GM12872 (cell line): Measurements from ENCODE around the gene NUDC.

Experiments
- TF ChIP-seq, protein P1 (sequence below): IDR thresholded peaks from 3 replicates; pipeline ENCODE4 v1.5.1; 2011; ENCODE audit warnings: low read depth, mild to moderate bottlenecking, low read length, moderate library complexity; ENCODE audit not compliant: insufficient read depth

Gene NUDC

DNA sequence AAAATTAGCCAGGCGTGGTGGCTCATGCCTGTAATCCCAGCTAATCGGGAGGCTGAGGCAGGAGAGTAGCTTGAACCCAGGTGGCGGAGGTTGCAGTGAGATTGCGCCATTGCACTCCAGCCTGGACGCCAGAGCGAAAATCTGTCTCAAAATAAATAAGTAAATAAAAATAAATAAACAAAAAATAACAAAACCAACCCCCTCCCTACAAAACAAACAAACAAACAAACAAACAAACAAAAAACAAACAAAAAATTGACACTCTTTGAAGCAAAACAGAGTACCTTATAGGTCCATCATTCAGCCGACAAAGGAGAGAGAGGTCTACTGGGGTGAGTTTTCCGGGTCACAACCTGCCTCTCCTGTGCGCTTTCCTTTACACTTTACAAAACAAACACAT is 44.1 kb downstream of the NUDC start:
- TF ChIP-seq, protein P1, sequence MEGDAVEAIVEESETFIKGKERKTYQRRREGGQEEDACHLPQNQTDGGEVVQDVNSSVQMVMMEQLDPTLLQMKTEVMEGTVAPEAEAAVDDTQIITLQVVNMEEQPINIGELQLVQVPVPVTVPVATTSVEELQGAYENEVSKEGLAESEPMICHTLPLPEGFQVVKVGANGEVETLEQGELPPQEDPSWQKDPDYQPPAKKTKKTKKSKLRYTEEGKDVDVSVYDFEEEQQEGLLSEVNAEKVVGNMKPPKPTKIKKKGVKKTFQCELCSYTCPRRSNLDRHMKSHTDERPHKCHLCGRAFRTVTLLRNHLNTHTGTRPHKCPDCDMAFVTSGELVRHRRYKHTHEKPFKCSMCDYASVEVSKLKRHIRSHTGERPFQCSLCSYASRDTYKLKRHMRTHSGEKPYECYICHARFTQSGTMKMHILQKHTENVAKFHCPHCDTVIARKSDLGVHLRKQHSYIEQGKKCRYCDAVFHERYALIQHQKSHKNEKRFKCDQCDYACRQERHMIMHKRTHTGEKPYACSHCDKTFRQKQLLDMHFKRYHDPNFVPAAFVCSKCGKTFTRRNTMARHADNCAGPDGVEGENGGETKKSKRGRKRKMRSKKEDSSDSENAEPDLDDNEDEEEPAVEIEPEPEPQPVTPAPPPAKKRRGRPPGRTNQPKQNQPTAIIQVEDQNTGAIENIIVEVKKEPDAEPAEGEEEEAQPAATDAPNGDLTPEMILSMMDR: no peak

DNA sequence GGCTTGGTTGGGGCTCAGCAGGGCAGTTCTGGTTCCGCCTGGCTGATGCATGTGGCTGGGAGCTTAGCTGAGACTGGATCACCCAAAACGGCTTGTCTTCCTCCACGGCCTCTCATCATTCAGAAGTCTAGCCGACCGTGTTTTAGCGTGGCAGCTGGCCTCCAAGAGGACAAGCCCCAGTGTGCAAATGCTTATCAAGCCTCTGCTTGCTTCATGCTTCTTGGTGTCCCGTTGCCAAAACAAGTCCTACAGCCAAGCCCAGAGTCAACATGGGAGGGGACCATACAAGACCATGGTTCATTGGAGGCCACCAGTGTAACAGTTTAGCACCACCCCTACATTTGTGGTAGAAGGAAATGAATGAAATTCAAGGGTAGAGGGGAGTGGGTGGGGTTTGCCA is 49.3 kb downstream of the NUDC start:
- TF ChIP-seq, protein P1: no peak

DNA sequence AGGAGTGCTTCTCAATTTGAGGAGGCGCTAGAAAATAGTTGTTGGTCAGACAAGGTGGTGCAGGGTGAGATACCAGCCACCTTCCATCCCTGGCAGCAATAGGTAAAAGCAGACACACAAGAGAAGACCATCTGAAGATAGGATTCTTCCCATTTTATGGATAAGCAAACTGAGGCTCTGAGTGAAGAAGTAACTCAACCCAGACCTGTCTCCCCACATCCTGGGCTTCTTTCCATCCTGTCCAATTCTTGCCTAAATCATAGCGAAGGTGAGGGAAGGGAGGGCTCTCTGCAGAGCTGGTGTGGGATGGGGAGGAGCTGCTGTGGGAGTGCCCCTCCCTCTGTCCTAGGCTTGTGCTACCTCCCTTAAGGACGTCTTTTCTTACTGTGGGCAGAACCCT is 50.0 kb downstream of the NUDC start:
- TF ChIP-seq, protein P1: no peak

DNA sequence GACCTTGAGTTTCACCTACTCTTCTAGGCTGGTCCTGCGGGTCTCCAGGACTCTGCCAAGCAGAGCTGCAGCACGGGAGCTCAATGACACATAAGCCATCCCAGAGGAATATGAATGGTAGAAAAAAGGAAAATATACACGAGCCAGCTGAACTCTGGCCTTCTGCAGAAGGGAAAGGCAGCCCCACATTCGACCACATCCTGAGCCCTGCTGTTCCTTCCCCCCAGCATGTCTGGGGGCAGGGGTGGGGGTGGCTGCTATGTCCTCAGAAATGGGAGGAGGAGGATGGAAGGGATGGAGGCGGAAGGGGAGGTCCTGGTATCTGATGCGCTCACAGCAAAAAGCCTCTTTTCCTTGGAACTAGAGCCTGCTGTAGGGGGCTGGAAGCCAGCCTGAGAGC is 50.8 kb downstream of the NUDC start:
- TF ChIP-seq, protein P1: no peak

DNA sequence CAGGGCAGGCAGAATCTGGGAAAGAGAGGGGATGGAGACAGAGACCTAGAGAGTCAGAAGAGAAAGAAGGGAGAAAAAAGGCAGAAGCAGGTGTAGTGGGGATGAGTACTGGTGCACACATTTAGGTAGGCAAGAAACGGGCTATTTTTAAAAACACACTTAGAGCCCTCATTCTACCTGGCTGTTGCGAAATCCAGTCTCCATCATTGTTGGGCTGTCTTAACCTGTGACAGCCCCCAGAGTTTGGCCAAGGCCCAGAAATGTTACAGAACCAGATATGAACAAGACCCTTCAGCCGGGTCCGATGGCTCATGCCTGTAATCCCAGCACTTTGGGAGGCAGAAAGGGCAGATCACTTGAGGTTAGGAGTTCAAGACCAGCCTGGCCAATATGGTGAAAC is 51.3 kb downstream of the NUDC start:
- TF ChIP-seq, protein P1: no peak

DNA sequence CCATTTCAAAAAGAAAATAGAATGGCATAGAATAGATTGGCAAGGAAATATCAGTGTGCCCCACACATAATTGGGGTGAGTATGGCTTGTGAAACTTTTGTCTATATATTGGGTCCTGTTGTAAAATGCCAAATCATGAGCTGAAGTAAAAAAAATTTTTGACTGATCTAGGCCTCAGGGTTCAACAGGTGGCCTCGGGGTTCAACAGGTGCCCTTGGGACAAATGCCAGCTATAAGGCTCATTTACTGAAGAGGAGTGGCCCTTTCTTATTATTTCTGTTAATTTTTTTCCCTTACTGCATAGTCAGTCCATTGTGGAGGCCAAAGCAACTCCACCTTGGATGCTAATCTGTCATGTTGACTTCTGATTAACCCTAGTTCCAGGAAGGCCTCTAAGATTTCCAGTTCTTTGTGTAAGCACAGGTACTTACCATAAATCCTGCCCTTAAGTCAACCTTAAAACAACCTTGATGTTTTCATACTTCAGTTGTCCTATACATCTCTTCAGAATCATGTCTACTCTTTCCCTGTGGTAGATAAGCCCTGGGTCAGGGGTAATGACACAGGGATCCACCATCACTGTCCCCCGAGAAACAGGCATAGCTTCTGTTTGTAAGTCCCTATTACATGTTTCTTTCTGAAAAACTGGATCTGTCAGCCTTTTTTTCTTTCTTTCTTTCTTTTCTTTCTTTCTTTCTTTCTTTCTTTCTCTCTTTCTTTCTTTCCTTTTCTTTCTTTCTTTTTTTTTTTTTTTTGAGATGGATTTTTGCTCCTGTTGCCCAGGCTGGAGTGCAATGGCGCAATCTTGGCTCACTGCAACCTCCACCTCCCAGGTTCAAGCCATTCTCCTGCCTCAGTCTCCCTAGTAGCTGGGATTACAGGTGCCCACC is 55.3 kb downstream of the NUDC start:
- TF ChIP-seq, protein P1: no peak

DNA sequence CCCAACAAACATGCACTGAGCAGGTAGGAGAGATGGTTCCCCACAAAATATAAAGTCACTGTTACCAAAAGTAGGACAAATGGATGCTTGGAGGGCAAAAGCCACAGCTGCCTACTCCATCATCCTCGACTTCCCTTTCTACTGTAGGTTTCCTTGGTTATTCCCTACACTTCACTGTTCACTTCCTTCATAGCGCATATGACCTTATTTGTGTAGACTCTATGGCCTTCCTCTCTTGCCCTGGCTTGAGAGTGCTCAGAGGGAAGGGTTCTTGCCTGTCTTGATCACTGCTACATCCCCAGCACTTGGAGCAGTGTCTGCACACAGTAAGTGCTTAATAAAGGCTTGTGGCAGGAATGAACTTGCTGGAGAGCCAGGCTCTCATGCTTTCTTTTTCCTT is 57.4 kb downstream of the NUDC start:
- TF ChIP-seq, protein P1: no peak
